Stomach (tissue), 19 donors: ENCODE data around the gene BICDL1. TPM values are rescaled to one million over a fixed set of nuclear protein-coding genes. Genes with fewer than 3 reads are reported as not detected.

ENCODE experiments used
- DNase-seq, 2 donors: peaks; one replicate each; pipeline versions ENCODE4 v3.0.0 to v3.0.0-alpha.2; 2013 to 2019
- H3K27ac ChIP-seq, 5 donors: fragments of 200-600 bp in 4 of 5; sonication (generic) in 4 of 5; one replicate each; pipeline ENCODE4 v1.5.1; 2013 to 2019; ENCODE audit warnings: mild to moderate bottlenecking in 1 of 5, moderate library complexity in 1 of 5
- H3K27me3 ChIP-seq, 3 donors: fragments of 200-600 bp; sonication (generic); one replicate each; pipeline ENCODE4 v1.5.1; 2017 to 2019; ENCODE audit warnings: mixed run types in 1 of 3
- H3K36me3 ChIP-seq, 4 donors: fragments of 200-600 bp; sonication (generic); 1 replicate in 3 of 4; 2 replicates in 1 of 4; pipeline ENCODE4 v1.5.1; 2016 to 2019
- H3K4me1 ChIP-seq, 4 donors: fragments of 200-600 bp; sonication (generic); one replicate each; pipeline ENCODE4 v1.5.1; 2016 to 2019
- H3K4me3 ChIP-seq, 4 donors: fragments of 200-600 bp; sonication (generic) in 3 of 4; one replicate each; pipeline ENCODE4 v1.5.1; 2016 to 2019; ENCODE audit warnings: mild to moderate bottlenecking in 1 of 4
- H3K9me3 ChIP-seq, 4 donors: fragments of 200-600 bp; sonication (generic); one replicate each; pipeline ENCODE4 v1.5.1; 2016 to 2019
- EP300 ChIP-seq: sonication (generic); formaldehyde crosslinking; IDR thresholded peaks from one replicate; pipeline ENCODE4 v1.6.1; 2017; ENCODE audit warnings: antibody characterized with exemption
- POLR2A ChIP-seq, 4 donors: fragments of 450-650 bp; IDR thresholded peaks; one replicate each; pipeline ENCODE4 v1.6.1; 2016; ENCODE audit warnings: antibody characterized with exemption in 4 of 4, control low read depth in 2 of 4, mild to moderate bottlenecking in 1 of 4, moderate library complexity in 1 of 4
- POLR2AphosphoS5 ChIP-seq, 3 donors: sonication (generic); formaldehyde crosslinking; IDR thresholded peaks; one replicate each; pipeline ENCODE4 v1.6.1; 2016; ENCODE audit warnings: antibody characterized with exemption in 3 of 3
- WGBS, 5 donors: extraction: QIAGEN DNeasy Blood & Tissue Kit in 3 of 5; methylation state at CpG; one replicate each; pipeline versions ENCODE4 v1.1.5 to v1.1.7; 2013 to 2018; 5-methylcytosine and 5-hydroxymethylcytosine counted together
- intact Hi-C: fragments of 100-400 bp; cut with DNase I; formaldehyde crosslinking; loops from one replicate; pipeline ENCODE4 v1.15.1; 2023; ENCODE audit warnings: low total_unique reads
- long read RNA-seq, 10 donors: transcript quantifications; one replicate each; lab custom pipeline, GENCODE V29; 2026
- polyA plus RNA-seq, 3 donors: library from polyadenylated mRNA; stranded (reverse); fragments of 200-250 nt; gene quantifications; one replicate each; pipeline ENCODE4 v1.2.3, GENCODE V29; 2013
- total RNA-seq, 5 donors: library from RNA; depleted of rRNA; stranded (reverse); fragments of >200 nt; gene quantifications; one replicate each; pipeline versions ENCODE4 v1.1.0 to v1.2.3, GENCODE V29; 2014 to 2016
- TF ChIP-seq, protein P1 (sequence below), 7 experiments: fragments of 450-650 bp in 4 of 7; fragments of 200-600 bp in 3 of 7; sonication (generic) in 3 of 7; IDR thresholded peaks; one replicate each; pipeline ENCODE4 v1.5.1; 2016 to 2019; ENCODE audit warnings: antibody characterized with exemption in 7 of 7, control low read depth in 2 of 7, mild to moderate bottlenecking in 1 of 7
- donor health status: healthy with polysubstance abuse.
- donor health status: Bipolar disorder and iron deficiency.
- donor health status: healthy.

The BICDL1 gene, protein sequence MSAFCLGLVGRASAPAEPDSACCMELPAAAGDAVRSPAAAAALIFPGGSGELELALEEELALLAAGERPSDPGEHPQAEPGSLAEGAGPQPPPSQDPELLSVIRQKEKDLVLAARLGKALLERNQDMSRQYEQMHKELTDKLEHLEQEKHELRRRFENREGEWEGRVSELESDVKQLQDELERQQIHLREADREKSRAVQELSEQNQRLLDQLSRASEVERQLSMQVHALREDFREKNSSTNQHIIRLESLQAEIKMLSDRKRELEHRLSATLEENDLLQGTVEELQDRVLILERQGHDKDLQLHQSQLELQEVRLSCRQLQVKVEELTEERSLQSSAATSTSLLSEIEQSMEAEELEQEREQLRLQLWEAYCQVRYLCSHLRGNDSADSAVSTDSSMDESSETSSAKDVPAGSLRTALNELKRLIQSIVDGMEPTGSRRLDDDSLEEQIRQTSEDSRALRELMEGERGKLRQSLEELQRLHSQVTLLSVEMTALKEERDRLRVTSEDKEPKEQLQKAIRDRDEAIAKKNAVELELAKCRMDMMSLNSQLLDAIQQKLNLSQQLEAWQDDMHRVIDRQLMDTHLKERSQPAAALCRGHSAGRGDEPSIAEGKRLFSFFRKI
- 10 to 100 TPM; 18.0 to 68.7 (median 32.6) TPM for total RNA-seq
- 10 to 100 TPM in 2 of 3 donors, 1 to 10 TPM in 1; 8.6 to 40.3 (median 16.7) TPM for polyA plus RNA-seq
- long read RNA-seq, donor 1 = 0 reads
- long read RNA-seq, donor 2, partial matches to known transcripts = 0 of 1 reads
- long read RNA-seq, donor 2, other reads (novel, unspliced or antisense) = 0 of 1 reads
- long read RNA-seq, donor 3 = 0 reads
- long read RNA-seq, donor 4 = 0 reads
- long read RNA-seq, donor 5, partial matches to known transcripts = 36 of 36 reads
- long read RNA-seq, donor 5, other reads (novel, unspliced or antisense) = 0 of 36 reads
- long read RNA-seq, donor 6, partial matches to known transcripts = 83 of 83 reads
- long read RNA-seq, donor 6, other reads (novel, unspliced or antisense) = 0 of 83 reads
- long read RNA-seq, donor 7, partial matches to known transcripts = 20 of 20 reads
- long read RNA-seq, donor 7, other reads (novel, unspliced or antisense) = 0 of 20 reads
- long read RNA-seq, donor 8, partial matches to known transcripts = 20 of 20 reads
- long read RNA-seq, donor 8, other reads (novel, unspliced or antisense) = 0 of 20 reads
- long read RNA-seq, donor 9 = 0 reads
- long read RNA-seq, donor 10 = 0 reads

DNA sequence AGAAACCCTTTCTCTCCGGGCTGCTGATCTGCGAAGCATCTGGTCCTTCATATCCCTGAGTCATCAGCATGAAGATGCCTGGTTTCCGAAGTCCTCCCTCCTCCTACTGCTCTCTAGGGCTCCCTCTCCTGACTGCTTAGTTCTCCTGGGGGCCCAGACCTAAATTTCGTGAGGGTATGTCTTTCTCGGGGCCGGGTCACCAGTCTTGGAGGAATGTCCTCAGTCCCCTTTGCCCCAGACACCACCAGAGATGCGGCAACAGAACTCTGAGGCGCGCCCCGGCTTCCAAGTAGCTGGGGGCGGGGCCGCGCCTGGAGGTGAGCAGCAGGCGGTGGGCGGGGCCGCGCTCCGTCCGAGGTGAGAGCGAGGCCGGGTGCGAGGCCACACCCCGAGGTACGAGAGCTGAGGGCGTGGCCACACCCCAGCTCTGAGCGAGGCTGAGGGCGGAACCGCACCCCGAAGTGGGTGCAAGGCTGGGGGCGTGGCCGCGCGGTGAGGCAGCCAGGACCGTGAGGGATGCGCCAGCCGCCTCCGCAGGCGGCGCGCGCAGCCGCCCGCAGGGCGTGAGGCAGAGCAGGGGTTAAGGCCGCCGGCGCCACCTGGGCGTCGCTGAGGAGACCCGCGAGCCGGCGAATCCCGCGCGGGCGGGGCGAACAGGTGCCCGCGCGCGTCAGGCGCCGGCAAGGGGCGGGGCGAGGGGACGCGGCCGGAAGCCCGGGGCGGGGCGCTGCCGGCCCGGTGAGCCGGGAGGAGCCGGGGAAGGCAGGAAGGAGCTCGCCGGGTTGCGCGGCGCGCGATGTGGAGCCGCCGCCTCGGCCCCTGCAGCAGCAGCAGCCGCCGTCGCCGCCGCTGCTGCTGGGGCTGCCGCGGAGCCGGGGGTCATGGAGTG lies at the start of gene BICDL1:
TSS of gene BICDL1 (plus strand) at position 765 of the 889 bp plus-strand sequence. CDS start 633 bp downstream, outside the sequence.
- Histone ChIP-seq H3K36me3 (no peaks in the 10 kb centered on the region), H3K27me3 (peaks cover 0 to 70% (median 0%) of the 10 kb centered on the region in 3 donors), H3K4me3 (peak within 1 kb of the TSS; percentile 59 to 74 (median 66)), H3K4me1 (peaks cover 16 to 24% (median 21%) of the 10 kb centered on the region in 4 donors), H3K9me3 (no peaks in the 10 kb centered on the region), H3K27ac (peak within 1 kb of the TSS; percentile 79 to 93 (median 87))
- intact Hi-C loops = no loop called here
- peak in 2 of 3 donors; percentile 57 to 63 for TF ChIP-seq POLR2AphosphoS5 (IDR thresholded peaks at IDR 0.05)
- no peak for TF ChIP-seq EP300
- peak; percentile 97 to 98 for DNase-seq
- 0 to 3% (median 1%) methylated on average over 15 to 94 of the region's 94 CpGs for WGBS, 5 donors

DNA sequence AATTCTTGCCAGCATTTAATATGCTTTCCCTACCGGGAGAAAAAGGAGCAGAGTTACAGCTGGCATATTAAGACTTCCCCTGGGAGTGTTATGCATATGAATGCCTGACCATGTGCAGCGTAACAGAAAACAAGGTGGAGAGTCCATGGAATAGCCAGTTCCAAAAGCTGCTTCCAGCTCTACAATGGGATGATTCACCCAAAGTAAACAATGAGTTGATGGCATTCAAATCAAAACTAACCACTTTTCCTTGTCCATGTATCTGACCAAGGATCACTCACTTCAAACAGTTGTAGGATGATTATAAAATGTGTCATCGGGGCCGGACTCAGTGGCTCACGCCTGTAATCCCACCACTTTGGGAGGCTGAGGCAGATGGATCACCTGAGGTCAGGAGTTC lies 48.1 kb upstream of the BICDL1 start:
- TF ChIP-seq POLR2AphosphoS5 (IDR thresholded peaks at IDR 0.05) = no peak
- no peak overlapping the region for H3K27ac ChIP-seq
- no peaks in the 10 kb centered on the region for H3K36me3 ChIP-seq
- 42 to 52% (median 51%) methylated on average over 5 of the region's 5 CpGs for WGBS, 5 donors
- no peaks in the 10 kb centered on the region for H3K9me3 ChIP-seq
- intact Hi-C loops = no loop called here
- H3K27me3 ChIP-seq = no peaks in the 10 kb centered on the region
- H3K4me1 ChIP-seq = no peaks in the 10 kb centered on the region
- DNase-seq = no peak
- no peak overlapping the region for H3K4me3 ChIP-seq

DNA sequence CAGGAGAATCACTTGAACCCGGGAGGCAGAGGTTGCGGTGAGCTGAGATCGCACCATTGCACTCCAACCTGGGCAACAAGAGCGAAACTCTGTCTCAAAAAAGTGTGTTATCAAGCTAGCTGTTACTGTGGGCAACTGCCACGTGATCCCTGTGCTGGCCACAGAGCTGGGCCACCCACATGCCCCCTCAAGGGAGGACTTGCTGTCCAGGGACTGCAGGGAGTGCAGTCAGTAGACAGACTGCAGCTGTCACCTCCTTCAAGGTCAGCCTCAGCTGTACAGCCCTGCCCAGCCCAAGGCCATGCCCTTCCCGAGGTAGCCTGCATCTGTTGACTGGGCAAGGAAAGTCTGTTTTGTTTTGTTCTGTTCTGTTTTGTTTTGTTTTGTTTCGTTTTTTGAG lies 46.6 kb upstream of the BICDL1 start:
- no peak for DNase-seq
- H3K4me1 ChIP-seq = no peaks in the 10 kb centered on the region
- 78 to 83% (median 81%) methylated on average over 7 of the region's 7 CpGs for WGBS, 5 donors
- H3K4me3 ChIP-seq = no peak overlapping the region
- H3K9me3 ChIP-seq = no peaks in the 10 kb centered on the region
- no peaks in the 10 kb centered on the region for H3K36me3 ChIP-seq
- no peaks in the 10 kb centered on the region for H3K27me3 ChIP-seq
- no peak overlapping the region for H3K27ac ChIP-seq
- intact Hi-C loops = no loop called here
- TF ChIP-seq EP300 (no peak), POLR2AphosphoS5 (IDR thresholded peaks at IDR 0.05) (no peak), POLR2A (IDR thresholded peaks at IDR 0.05) (no peak)
- TF ChIP-seq, protein P1, sequence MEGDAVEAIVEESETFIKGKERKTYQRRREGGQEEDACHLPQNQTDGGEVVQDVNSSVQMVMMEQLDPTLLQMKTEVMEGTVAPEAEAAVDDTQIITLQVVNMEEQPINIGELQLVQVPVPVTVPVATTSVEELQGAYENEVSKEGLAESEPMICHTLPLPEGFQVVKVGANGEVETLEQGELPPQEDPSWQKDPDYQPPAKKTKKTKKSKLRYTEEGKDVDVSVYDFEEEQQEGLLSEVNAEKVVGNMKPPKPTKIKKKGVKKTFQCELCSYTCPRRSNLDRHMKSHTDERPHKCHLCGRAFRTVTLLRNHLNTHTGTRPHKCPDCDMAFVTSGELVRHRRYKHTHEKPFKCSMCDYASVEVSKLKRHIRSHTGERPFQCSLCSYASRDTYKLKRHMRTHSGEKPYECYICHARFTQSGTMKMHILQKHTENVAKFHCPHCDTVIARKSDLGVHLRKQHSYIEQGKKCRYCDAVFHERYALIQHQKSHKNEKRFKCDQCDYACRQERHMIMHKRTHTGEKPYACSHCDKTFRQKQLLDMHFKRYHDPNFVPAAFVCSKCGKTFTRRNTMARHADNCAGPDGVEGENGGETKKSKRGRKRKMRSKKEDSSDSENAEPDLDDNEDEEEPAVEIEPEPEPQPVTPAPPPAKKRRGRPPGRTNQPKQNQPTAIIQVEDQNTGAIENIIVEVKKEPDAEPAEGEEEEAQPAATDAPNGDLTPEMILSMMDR (IDR thresholded peaks at IDR 0.05) = no peak

DNA sequence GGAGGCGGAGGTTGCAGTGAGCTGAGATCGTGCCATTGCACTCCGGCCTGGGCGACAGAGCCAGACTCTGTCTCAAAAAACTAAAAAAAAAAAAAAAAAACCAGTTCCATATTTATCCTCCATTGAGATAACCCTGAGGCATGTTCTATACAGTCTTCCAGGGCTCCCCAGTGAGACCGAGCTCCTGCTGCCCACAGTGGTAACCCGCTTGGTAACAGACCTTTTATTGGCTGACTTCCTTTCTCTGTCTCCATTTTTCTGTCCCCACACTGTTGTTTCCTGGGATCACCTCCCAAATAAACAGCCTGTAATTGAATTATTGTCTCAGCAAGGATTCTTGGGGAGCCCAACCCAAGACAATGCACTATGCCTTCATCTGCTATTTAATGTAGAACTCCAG lies 42.8 kb upstream of the BICDL1 start:
- H3K4me1 ChIP-seq = no peaks in the 10 kb centered on the region
- H3K27ac ChIP-seq = no peak overlapping the region
- TF ChIP-seq POLR2A (IDR thresholded peaks at IDR 0.05) (no peak), EP300 (no peak), POLR2AphosphoS5 (IDR thresholded peaks at IDR 0.05) (no peak)
- TF ChIP-seq, protein P1 (IDR thresholded peaks at IDR 0.05) = no peak
- H3K9me3 ChIP-seq = no peaks in the 10 kb centered on the region
- H3K36me3 ChIP-seq = no peaks in the 10 kb centered on the region
- no peak for DNase-seq
- H3K4me3 ChIP-seq = no peak overlapping the region
- intact Hi-C loops = no loop called here
- no peaks in the 10 kb centered on the region for H3K27me3 ChIP-seq
- 83 to 95% (median 89%) methylated on average over 6 of the region's 6 CpGs for WGBS, 5 donors
